NB4 (cell line): ENCODE measurements around the gene IL22RA2.

Experiments used
- MYC ChIP-seq: IDR thresholded peaks from 2 replicates; pipeline ENCODE4 v1.6.1; 2011; ENCODE audit warnings: low read depth, low read length
- POLR2A ChIP-seq: IDR thresholded peaks from 2 replicates; pipeline ENCODE4 v1.6.1; 2011; ENCODE audit warnings: mild to moderate bottlenecking; ENCODE audit not compliant: insufficient read length; ENCODE audit errors: extremely low read depth
- TF ChIP-seq, protein P1 (sequence below): IDR thresholded peaks from one replicate; pipeline ENCODE4 v1.5.1; 2012; ENCODE audit warnings: low read depth, low read length

DNA sequence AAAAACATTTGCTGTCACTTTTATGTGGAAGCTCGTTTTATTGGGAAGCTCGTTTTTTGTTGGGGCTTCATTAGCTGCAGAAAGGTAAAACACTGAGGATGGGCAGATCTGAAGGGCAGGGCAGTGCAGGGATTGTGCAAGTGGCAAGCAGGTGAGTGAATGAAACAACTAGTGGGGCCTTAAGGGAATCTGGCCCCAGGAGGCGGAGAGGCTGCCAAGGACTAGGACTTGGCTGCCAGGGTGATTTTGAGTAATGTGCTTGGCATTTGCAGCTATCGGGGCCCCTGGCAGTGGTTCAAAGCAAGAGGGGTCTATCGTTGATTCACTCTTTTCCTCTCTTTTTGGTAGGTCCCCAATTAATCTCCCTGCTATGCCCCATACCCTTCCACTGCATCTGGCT lies 11.5 kb downstream of the IL22RA2 start:
- TF ChIP-seq, protein P1, sequence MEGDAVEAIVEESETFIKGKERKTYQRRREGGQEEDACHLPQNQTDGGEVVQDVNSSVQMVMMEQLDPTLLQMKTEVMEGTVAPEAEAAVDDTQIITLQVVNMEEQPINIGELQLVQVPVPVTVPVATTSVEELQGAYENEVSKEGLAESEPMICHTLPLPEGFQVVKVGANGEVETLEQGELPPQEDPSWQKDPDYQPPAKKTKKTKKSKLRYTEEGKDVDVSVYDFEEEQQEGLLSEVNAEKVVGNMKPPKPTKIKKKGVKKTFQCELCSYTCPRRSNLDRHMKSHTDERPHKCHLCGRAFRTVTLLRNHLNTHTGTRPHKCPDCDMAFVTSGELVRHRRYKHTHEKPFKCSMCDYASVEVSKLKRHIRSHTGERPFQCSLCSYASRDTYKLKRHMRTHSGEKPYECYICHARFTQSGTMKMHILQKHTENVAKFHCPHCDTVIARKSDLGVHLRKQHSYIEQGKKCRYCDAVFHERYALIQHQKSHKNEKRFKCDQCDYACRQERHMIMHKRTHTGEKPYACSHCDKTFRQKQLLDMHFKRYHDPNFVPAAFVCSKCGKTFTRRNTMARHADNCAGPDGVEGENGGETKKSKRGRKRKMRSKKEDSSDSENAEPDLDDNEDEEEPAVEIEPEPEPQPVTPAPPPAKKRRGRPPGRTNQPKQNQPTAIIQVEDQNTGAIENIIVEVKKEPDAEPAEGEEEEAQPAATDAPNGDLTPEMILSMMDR: no peak
- TF ChIP-seq POLR2A (no peak), MYC (no peak)
